ENCODE data around the gene NKPD1. TPM values are rescaled to one million over a fixed set of nuclear protein-coding genes. Genes with fewer than 3 reads are reported as not detected.

The NKPD1 gene
- total RNA-seq, 1 experiment from 2014 or later: not detected

DNA sequence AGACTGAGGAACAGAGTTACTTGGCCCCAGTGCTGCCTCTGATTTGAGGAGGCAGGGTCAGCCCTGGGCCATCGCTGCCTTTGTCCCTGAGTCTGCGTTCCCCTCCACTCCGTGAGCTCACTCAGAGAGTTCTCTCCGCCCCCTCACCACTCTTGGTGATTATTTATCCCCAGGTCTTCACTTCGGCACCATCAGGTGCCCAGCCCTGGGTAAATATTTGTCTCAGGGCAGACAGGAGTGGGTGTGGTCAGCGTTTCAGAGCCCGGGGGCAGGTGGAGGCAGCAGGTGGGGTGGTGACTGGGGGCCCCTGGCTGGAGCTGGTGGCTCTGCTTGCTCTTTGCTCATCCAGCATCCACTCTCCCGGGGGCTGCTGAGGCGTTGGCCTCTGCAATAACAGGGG lies 47.2 kb downstream of the NKPD1 start:
- no peak overlapping the region for H3K4me3 ChIP-seq
- H3K27me3 ChIP-seq: no peaks in the 10 kb centered on the region
- H3K27ac ChIP-seq: no peak overlapping the region
- no peak for DNase-seq
- no peaks in the 10 kb centered on the region for H3K9me3 ChIP-seq (replicated peaks)
- peaks cover 36% of the 10 kb centered on the region for H3K4me1 ChIP-seq
- H3K36me3 ChIP-seq: no peaks in the 10 kb centered on the region

DNA sequence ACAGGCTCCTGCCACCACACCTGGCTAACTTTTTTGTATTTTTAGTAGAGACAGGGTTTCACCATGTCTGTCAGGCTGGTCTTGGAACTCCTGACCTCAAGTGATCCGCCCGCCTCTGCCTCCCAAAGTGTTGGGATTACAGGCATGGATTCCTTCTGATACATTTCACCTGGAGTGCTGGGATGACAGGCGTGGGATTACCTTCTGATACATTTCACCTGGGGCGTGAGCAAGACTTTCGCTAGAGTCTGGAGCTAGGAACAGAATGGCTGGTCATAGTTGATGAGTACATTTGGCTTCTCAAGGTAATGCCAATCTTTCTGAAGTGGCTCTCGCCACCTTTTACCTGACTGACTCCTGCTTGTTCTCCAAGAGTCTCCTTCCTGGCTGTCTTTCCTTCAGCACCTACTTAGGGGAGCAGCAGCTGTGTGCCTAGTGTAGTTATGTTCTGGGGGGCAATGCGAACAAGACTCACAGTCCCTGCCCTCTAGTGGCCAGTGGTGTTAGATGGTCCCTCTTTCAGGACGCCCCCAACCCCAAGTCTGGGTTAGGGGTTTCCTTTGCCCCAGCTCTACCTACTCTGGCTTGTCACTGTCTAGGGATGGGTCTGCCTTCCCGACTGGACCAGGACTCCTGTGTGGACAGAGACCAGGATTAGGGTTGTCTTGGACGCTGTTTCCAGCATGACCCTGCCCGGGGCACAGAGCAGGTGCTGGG lies 48.5 kb downstream of the NKPD1 start:
- Histone ChIP-seq H3K4me3 (no peak overlapping the region), H3K36me3 (no peaks in the 10 kb centered on the region), H3K9me3 (replicated peaks) (no peaks in the 10 kb centered on the region), H3K4me1 (peaks cover 22% of the 10 kb centered on the region), H3K27me3 (no peaks in the 10 kb centered on the region), H3K27ac (no peak overlapping the region)
- no peak for DNase-seq

Other genes starting within 250 kb of the NKPD1 start
- 18.3 and 22.9 TPM in 2 replicates for gene APOC1, start 246.4 kb downstream of the NKPD1 start, total RNA-seq (2014; rRNA removed; shearing (Covaris generic))
- 0.20 TPM in 1 of 2 replicates, not detected in the other for gene APOC4, start 218.7 kb downstream of the NKPD1 start, total RNA-seq (2014; rRNA removed; shearing (Covaris generic))
- gene APOC2, start 214.9 kb downstream of the NKPD1 start, total RNA-seq (2014; rRNA removed; shearing (Covaris generic)): not detected in 2 replicates
- 36.0 and 37.9 TPM in 2 replicates for gene CLPTM1, start 205.6 kb downstream of the NKPD1 start, total RNA-seq (2014; rRNA removed; shearing (Covaris generic))
- 2.8 and 4.0 TPM in 2 replicates for gene RELB, start 159.5 kb downstream of the NKPD1 start, total RNA-seq (2014; rRNA removed; shearing (Covaris generic))
- 26.4 and 39.8 TPM in 2 replicates for gene CLASRP, start 121.9 kb downstream of the NKPD1 start, total RNA-seq (2014; rRNA removed; shearing (Covaris generic))
- not detected in 2 replicates for gene ZNF296, start 84.5 kb downstream of the NKPD1 start, total RNA-seq (2014; rRNA removed; shearing (Covaris generic))
- 37.3 and 37.9 TPM in 2 replicates for gene GEMIN7, start 81.7 kb downstream of the NKPD1 start, total RNA-seq (2014; rRNA removed; shearing (Covaris generic))
- gene PPP1R37, start 67.8 kb downstream of the NKPD1 start, total RNA-seq (2014; rRNA removed; shearing (Covaris generic)): 19.4 and 20.0 TPM in 2 replicates
- gene TRAPPC6A, start 17.3 kb upstream of the NKPD1 start, total RNA-seq (2014; rRNA removed; shearing (Covaris generic)): 3.0 and 4.7 TPM in 2 replicates
- gene BLOC1S3, start 17.8 kb upstream of the NKPD1 start, total RNA-seq (2014; rRNA removed; shearing (Covaris generic)): 2.1 and 2.6 TPM in 2 replicates
- 0.13 TPM in 1 of 2 replicates, not detected in the other for gene EXOC3L2, start 84.4 kb upstream of the NKPD1 start, total RNA-seq (2014; rRNA removed; shearing (Covaris generic))
- gene MARK4, start 90.3 kb upstream of the NKPD1 start, total RNA-seq (2014; rRNA removed; shearing (Covaris generic)): 16.5 and 16.8 TPM in 2 replicates
- 3.9 and 4.6 TPM in 2 replicates for gene CKM, start 161.9 kb upstream of the NKPD1 start, total RNA-seq (2014; rRNA removed; shearing (Covaris generic))
- gene KLC3, start 179.8 kb upstream of the NKPD1 start, total RNA-seq (2014; rRNA removed; shearing (Covaris generic)): not detected in 2 replicates
- gene ERCC2, start 209.6 kb upstream of the NKPD1 start, total RNA-seq (2014; rRNA removed; shearing (Covaris generic)): 24.2 and 27.7 TPM in 2 replicates
- 2.4 and 3.2 TPM in 2 replicates for gene PPP1R13L, start 244.1 kb upstream of the NKPD1 start, total RNA-seq (2014; rRNA removed; shearing (Covaris generic))
- 20.9 and 21.8 TPM in 2 replicates for gene POLR1G, start 245.7 kb upstream of the NKPD1 start, total RNA-seq (2014; rRNA removed; shearing (Covaris generic))

Data from SJCRH30 (cell line).